Nephron progenitor cell (in vitro differentiated cells): Measurements from ENCODE around the gene LAMC3.

ENCODE experiments used
- DNase-seq: peaks from one replicate; pipeline ENCODE4 v3.0.0; 2021
- H3K27ac Mint-ChIP-seq: 2 replicates; pipeline ENCODE4 v1.8.0; 2021; ENCODE audit warnings: mild to moderate bottlenecking, moderate library complexity, mixed read lengths
- H3K27me3 Mint-ChIP-seq: 2 replicates; pipeline ENCODE4 v1.8.0; 2021; ENCODE audit warnings: mild to moderate bottlenecking, low read depth, mixed read lengths; ENCODE audit not compliant: poor library complexity
- H3K36me3 Mint-ChIP-seq: 2 replicates; pipeline ENCODE4 v1.8.0; 2021; ENCODE audit warnings: low read depth, mixed read lengths
- H3K4me1 Mint-ChIP-seq: 2 replicates; pipeline ENCODE4 v1.8.0; 2021; ENCODE audit warnings: mixed read lengths
- H3K4me3 Mint-ChIP-seq: 2 replicates; pipeline ENCODE4 v1.8.0; 2021; ENCODE audit warnings: mild to moderate bottlenecking, moderate library complexity, mixed read lengths
- H3K9me3 Mint-ChIP-seq: 2 replicates; pipeline ENCODE4 v1.8.0; 2021; ENCODE audit warnings: mild to moderate bottlenecking, moderate library complexity, mixed read lengths
- TF ChIP-seq, protein P1 (sequence below): fragments of 200-600 bp; sonication (generic); IDR thresholded peaks from 2 replicates; pipeline ENCODE4 v1.5.0; 2021; ENCODE audit warnings: antibody characterized with exemption

LAMC3 gene

DNA sequence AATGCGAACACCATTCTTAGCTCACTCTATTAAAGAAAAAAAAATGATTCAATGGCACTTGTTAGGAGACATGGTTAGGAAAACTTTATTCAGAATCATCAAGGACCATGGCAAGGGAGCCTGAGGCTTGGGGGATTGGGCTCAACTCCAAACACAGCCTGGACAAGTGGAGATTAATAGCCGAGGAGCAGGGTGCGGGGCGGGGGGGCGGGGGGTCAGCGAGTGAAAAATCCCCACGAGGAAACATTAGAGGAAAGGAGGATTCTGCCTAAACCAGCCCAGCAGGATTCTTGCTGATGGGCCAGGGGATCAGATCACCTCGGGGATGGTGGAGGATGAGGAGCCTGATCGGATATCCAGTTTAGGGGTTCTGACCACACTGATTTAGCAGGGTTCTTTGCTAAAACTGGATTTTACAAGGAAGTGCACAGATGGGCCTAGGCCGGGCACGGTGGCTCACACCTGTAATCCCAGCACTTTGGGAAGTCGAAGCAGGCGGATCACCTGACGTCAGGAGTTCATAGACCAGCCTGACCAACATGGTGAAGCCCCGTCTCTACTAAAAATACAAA, 45.6 kb upstream of the LAMC3 start:
- Mint-ChIP-seq H3K4me3 (no peak overlapping the region), H3K27ac (no peak overlapping the region), H3K36me3 (peaks cover 5% of the 10 kb centered on the region), H3K27me3 (peaks cover 11% of the 10 kb centered on the region), H3K9me3 (peaks cover 38% of the 10 kb centered on the region), H3K4me1 (peaks cover 5% of the 10 kb centered on the region)
- no peak for DNase-seq
- TF ChIP-seq, protein P1, sequence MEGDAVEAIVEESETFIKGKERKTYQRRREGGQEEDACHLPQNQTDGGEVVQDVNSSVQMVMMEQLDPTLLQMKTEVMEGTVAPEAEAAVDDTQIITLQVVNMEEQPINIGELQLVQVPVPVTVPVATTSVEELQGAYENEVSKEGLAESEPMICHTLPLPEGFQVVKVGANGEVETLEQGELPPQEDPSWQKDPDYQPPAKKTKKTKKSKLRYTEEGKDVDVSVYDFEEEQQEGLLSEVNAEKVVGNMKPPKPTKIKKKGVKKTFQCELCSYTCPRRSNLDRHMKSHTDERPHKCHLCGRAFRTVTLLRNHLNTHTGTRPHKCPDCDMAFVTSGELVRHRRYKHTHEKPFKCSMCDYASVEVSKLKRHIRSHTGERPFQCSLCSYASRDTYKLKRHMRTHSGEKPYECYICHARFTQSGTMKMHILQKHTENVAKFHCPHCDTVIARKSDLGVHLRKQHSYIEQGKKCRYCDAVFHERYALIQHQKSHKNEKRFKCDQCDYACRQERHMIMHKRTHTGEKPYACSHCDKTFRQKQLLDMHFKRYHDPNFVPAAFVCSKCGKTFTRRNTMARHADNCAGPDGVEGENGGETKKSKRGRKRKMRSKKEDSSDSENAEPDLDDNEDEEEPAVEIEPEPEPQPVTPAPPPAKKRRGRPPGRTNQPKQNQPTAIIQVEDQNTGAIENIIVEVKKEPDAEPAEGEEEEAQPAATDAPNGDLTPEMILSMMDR, result no peak

DNA sequence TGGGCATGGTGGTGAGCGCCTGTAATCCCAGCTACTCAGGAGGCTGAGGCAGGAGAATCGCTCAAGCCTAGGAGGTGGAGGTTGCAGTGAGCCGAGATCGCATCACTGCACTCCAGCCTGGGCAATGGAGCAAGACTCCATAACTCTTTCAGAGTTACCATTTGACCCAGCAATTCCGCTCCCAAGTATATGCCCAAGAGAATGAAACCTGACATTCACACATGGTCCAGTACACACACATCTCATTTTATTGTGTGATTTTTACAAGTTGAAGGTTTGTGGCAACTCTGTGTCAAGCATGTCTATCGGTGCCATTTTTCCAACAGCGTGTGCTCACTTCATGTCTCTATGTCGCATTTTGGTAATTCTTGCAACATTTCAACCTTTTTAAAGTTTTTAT, 45.1 kb upstream of the LAMC3 start:
- Mint-ChIP-seq H3K36me3 (peaks cover 2% of the 10 kb centered on the region), H3K27ac (no peak overlapping the region), H3K4me3 (no peak overlapping the region), H3K9me3 (peaks cover 33% of the 10 kb centered on the region), H3K27me3 (peaks cover 11% of the 10 kb centered on the region), H3K4me1 (peaks cover 2% of the 10 kb centered on the region)
- TF ChIP-seq, protein P1, result no peak
- DNase-seq, result no peak

DNA sequence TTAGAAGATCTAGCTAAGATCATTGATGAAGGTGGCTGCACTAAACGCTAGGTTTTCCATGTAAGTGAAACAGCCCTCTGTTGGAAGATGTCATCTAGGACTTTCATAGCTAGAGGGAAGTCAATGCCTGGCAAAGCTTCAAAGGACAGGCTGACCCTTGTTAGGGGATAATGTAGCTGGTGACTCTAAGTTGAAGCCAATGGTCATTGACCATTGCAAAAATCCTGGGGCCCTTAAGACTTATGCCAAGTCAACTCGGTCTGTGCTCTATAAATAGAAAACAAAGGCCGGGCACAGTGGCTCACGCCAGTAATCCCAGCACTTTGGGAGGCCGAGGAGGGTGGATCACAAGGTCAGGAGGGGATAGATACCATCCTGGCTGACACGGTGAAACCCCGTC, 43.3 kb upstream of the LAMC3 start:
- TF ChIP-seq, protein P1, result no peak
- Mint-ChIP-seq H3K36me3 (no peaks in the 10 kb centered on the region), H3K4me1 (peaks cover 3% of the 10 kb centered on the region), H3K27ac (no peak overlapping the region), H3K4me3 (no peak overlapping the region), H3K9me3 (peaks cover 22% of the 10 kb centered on the region), H3K27me3 (peaks cover 20% of the 10 kb centered on the region)
- DNase-seq, result no peak

DNA sequence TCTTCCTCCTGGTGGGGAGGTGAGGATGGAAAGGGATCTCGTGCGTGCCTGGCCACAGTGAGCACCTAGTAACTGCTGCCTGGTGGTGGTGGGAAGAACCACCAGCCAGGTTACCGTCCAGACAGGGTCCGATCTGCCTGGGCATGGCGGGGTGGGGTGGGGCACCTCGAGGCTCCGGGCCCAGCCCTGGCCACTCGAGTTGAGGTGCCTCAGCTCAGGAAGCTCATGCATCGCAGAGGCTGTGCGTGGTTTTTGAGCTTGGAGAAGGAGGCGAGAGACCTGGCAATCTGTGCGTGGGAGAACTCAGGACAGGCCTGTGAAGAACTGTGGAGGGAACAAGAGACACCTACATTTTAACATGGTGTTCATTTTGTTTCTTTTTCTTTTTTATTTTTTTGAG, 38.9 kb upstream of the LAMC3 start:
- peaks cover 33% of the 10 kb centered on the region for H3K4me1 Mint-ChIP-seq
- peaks cover 4% of the 10 kb centered on the region for H3K9me3 Mint-ChIP-seq
- no peaks in the 10 kb centered on the region for H3K36me3 Mint-ChIP-seq
- peaks cover 43% of the 10 kb centered on the region for H3K27me3 Mint-ChIP-seq
- H3K27ac Mint-ChIP-seq, result no peak overlapping the region
- DNase-seq, result no peak
- no peak overlapping the region for H3K4me3 Mint-ChIP-seq
- TF ChIP-seq, protein P1, result no peak

DNA sequence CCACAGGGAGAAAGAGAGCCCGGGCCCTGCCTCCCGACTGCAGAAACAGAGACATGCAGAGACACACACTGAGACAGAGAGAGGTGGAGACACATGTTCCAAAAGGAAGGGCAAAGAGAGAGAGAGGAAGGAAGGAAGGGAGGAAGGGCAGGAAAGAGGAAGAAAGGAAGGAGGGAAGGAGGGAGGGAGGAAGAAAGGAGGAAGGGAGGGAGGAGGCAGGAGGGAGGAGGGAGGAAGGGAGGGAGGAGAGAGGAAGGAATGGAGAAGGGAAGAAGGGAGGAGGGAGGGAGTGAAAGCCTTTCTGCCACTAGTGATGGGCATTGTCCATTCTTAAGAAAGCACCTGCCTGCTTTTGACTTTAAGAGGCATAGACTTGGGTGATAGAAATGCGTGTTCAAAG, 38.1 kb upstream of the LAMC3 start:
- no peaks in the 10 kb centered on the region for H3K36me3 Mint-ChIP-seq
- H3K9me3 Mint-ChIP-seq, result no peaks in the 10 kb centered on the region
- no peak for DNase-seq
- TF ChIP-seq, protein P1, result no peak
- peaks cover 41% of the 10 kb centered on the region for H3K27me3 Mint-ChIP-seq
- H3K4me1 Mint-ChIP-seq, result peaks cover 33% of the 10 kb centered on the region
- H3K27ac Mint-ChIP-seq, result no peak overlapping the region
- H3K4me3 Mint-ChIP-seq, result no peak overlapping the region

DNA sequence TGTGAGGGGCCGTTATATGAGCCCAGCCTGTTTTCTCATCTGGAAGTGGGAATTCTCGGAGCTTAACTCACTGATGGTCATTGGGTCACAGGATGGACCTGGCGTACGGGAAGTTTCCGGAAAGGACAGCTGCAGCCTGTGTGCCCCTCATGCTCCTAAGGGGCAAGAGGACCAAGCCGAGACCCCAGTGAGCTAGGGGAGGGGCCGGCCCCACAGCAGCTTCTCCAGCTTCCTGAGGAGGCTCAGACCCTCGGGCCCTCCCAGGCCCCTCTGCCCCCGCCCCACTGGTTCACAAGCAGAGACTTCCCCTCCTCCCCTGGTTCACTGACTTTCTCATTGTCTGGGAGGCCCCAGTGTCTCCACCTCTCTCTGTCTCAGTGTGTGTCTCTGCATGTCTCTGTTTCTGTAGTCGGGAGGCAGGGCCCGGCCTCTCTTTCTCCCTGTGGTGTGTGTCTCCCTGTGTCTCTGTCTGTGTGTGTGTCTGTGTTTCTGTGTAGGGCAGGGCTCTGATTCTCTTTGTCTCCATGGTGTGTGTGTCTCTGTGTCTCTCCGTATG, 37.6 kb upstream of the LAMC3 start:
- TF ChIP-seq, protein P1, result no peak
- Mint-ChIP-seq H3K9me3 (no peaks in the 10 kb centered on the region), H3K27ac (no peak overlapping the region), H3K4me1 (peaks cover 33% of the 10 kb centered on the region), H3K27me3 (peaks cover 40% of the 10 kb centered on the region), H3K4me3 (no peak overlapping the region), H3K36me3 (no peaks in the 10 kb centered on the region)
- no peak for DNase-seq
